SK-N-SH treated with all-trans-retinoic acid at 6 μM for 48 hours (cell line): ENCODE results near the gene CACNA1G.

ENCODE experiments used
- ARNTL ChIP-seq: fragments of 450-650 bp; formaldehyde crosslinking; IDR thresholded peaks from 2 replicates; pipeline ENCODE4 v1.5.0; 2020; ENCODE audit warnings: low read depth, mild to moderate bottlenecking, moderate library complexity, borderline replicate concordance
- PATZ1 ChIP-seq: fragments of 250-450 bp; sonication (Bioruptor Pico); IDR thresholded peaks from 2 replicates; pipeline ENCODE4 v1.8.0; 2020; ENCODE audit warnings: mild to moderate bottlenecking, moderate library complexity, borderline replicate concordance
- TCF4 ChIP-seq: fragments of 250-450 bp; sonication (Bioruptor Pico); IDR thresholded peaks from 2 replicates; pipeline ENCODE4 v1.8.0; 2021; ENCODE audit warnings: mild to moderate bottlenecking, moderate library complexity, borderline replicate concordance

GRCh38 chr17:50649042-50649908 is 88.8 kb downstream of the CACNA1G start:
- TF ChIP-seq TCF4 (CRISPR knock-in tag) (no peak), PATZ1 (CRISPR knock-in tag) (no peak), ARNTL (no peak)
